Mucosa of descending colon (tissue), 3 donors: ENCODE data around the gene PPP1R26. TPM values are rescaled to one million over a fixed set of nuclear protein-coding genes. Genes with fewer than 3 reads are reported as not detected.
A peak's percentile ranks its signal among the peaks of the same experiment; 100 is the strongest.
"Not testable (repeated sequence)": the region's sequence is repeated elsewhere in the genome, so short reads cannot be mapped to it uniquely, and the experiment has no call there.

Source experiments
- ATAC-seq: fragments of 200-7000 bp; cut with Tn5 transposase; one replicate; pipeline ENCODE4 v1.9.1; 2020; ENCODE audit warnings: mild to moderate bottlenecking, moderate library complexity
- DNase-seq, 3 donors: peaks; one replicate each; pipeline ENCODE4 v3.0.0-alpha.2; 2020
- H3K36me3 ChIP-seq: fragments of 200-600 bp; one replicate; pipeline ENCODE4 v1.8.0; 2021; ENCODE audit warnings: low read depth, mild to moderate bottlenecking
- H3K4me1 ChIP-seq: fragments of 200-600 bp; one replicate; pipeline ENCODE4 v1.8.0; 2021; ENCODE audit warnings: low read depth, mild to moderate bottlenecking
- H3K4me3 ChIP-seq: fragments of 200-600 bp; one replicate; pipeline ENCODE4 v1.8.0; 2021; ENCODE audit warnings: mild to moderate bottlenecking
- H3K9me3 ChIP-seq: fragments of 200-600 bp; one replicate; pipeline ENCODE4 v1.8.0; 2021; ENCODE audit warnings: mild to moderate bottlenecking
- CTCF ChIP-seq: fragments of 200-600 bp; IDR thresholded peaks from one replicate; pipeline ENCODE4 v1.8.0; 2022; ENCODE audit warnings: antibody characterized with exemption, mild to moderate bottlenecking
- intact Hi-C, 2 donors: fragments of 100-400 bp; cut with DNase I in 1 of 2; cut with micrococcal nuclease in 1 of 2; formaldehyde crosslinking; loops; one replicate each; pipeline versions ENCODE4 v1.11.0 to v1.11.1; 2022; cut with DNase I, micrococcal nuclease
- total RNA-seq, 3 donors: library from RNA; stranded (reverse); fragmentation: NEBNext Ultra II Directional in 2 of 3; extraction: Animal tissue kit (Norgen Biotek cat#: 25700) in 2 of 3; gene quantifications; one replicate each; pipeline versions ENCODE4 v1.2.1 to v1.2.4, GENCODE V29; 2021 to 2023
- donor health status: DM: no; HTN: no; CAD: no; lungs with moderate emphysema.
- donor health status: DM: no; HTN: no; CAD: no.
- donor health status: DM: no; HTN: yes; CAD: no.

Gene PPP1R26
- total RNA-seq, 3 donors from 2014 or later = 16.4 to 24.5 (median 21.5) TPM

- Histone ChIP-seq H3K36me3 (no peaks in the 10 kb centered on the region), H3K9me3 (no peaks in the 10 kb centered on the region), H3K4me1 (no peaks in the 10 kb centered on the region), H3K4me3 (no peak overlapping the region)
- intact Hi-C loops = no loop called here
- TF ChIP-seq CTCF = no peak
- no peak for DNase-seq
- ATAC-seq = no peak
These were observed 44.7 kb downstream of the PPP1R26 start for GRCh38 chr9:135524130-135524861.

GRCh38 chr9:135525241-135526088 is 45.9 kb downstream of the PPP1R26 start:
- Histone ChIP-seq H3K36me3 (no peaks in the 10 kb centered on the region), H3K4me3 (no peak overlapping the region), H3K9me3 (no peaks in the 10 kb centered on the region), H3K4me1 (no peaks in the 10 kb centered on the region)
- no peak for TF ChIP-seq CTCF
- DNase-seq = no peak
- intact Hi-C loops = no loop called here
- no peak for ATAC-seq

- no peak for TF ChIP-seq CTCF
- ATAC-seq (no peak), DNase-seq (no peak)
- Histone ChIP-seq H3K4me1 (no peaks in the 10 kb centered on the region), H3K36me3 (no peaks in the 10 kb centered on the region), H3K4me3 (no peak overlapping the region), H3K9me3 (no peaks in the 10 kb centered on the region)
- intact Hi-C loops = no loop called here
These were observed 46.6 kb downstream of the PPP1R26 start for GRCh38 chr9:135526089-135526729.

- intact Hi-C loops = no loop called here
- ATAC-seq (peak; percentile 15), DNase-seq (no peak)
- no peaks in the 10 kb centered on the region for H3K4me1 ChIP-seq
- H3K36me3 ChIP-seq = no peaks in the 10 kb centered on the region
- no peaks in the 10 kb centered on the region for H3K9me3 ChIP-seq
- TF ChIP-seq CTCF = no peak
- H3K4me3 ChIP-seq = no peak overlapping the region
These were observed 47.4 kb downstream of the PPP1R26 start for GRCh38 chr9:135526730-135527571.

GRCh38 chr9:135528842-135529435 is 49.4 kb downstream of the PPP1R26 start:
- H3K4me1 ChIP-seq, H3K4me3 ChIP-seq, H3K36me3 ChIP-seq, ATAC-seq, intact Hi-C loops, H3K9me3 ChIP-seq, DNase-seq: not testable (repeated sequence)
